ENCODE measurements around the gene CYP39A1.

Gene CYP39A1

DNA sequence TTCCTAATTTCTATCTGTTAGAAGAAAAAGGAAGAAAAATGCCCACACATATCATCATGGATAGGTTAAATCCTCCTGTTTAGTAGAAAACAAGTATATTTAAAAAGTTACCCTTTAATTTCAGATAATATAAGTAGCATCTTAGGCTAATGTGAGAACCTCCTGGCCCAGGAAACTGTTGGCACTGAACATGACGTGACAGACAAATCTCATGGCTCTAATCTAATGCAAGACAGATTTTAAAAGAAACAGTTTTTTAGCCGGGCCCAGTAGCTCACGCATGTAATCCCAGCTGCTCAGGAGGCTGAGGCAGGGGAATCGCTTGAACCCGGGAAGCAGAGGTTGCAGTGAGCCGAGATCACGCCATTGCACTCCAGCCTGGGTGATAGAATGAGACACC is 22.9 kb downstream of the CYP39A1 start:
- DNase-seq (ENCODE audit: low read depth in 1 of 2, low spot score in 1 of 2): no peak
- H3K4me3 ChIP-seq (replicated peaks; ENCODE audit: insufficient read depth, low read length): no peak overlapping the region
- H3K27me3 ChIP-seq (ENCODE audit: insufficient read depth, poor library complexity, severe bottlenecking): no peaks in the 10 kb centered on the region
- TF ChIP-seq CTCF (IDR thresholded peaks at IDR 0.05; ENCODE audit: insufficient read depth, low read length) (no peak), POLR2AphosphoS5 (IDR thresholded peaks at IDR 0.05; ENCODE audit: low read depth) (no peak), SPI1 (IDR thresholded peaks at IDR 0.05; ENCODE audit: borderline replicate concordance, low read depth) (no peak), REST (IDR thresholded peaks at IDR 0.05; ENCODE audit: insufficient replicate concordance, low read depth) (no peak), GABPA (IDR thresholded peaks at IDR 0.05; ENCODE audit: low read depth) (no peak)
- H3K27ac ChIP-seq (replicated peaks): no peak overlapping the region

- Histone ChIP-seq H3K4me3 (replicated peaks; ENCODE audit: insufficient read depth, low read length) (no peak overlapping the region), H3K27ac (replicated peaks) (no peak overlapping the region), H3K27me3 (ENCODE audit: insufficient read depth, poor library complexity, severe bottlenecking) (no peaks in the 10 kb centered on the region)
- DNase-seq (ENCODE audit: low read depth in 1 of 2, low spot score in 1 of 2): no peak
- TF ChIP-seq REST (IDR thresholded peaks at IDR 0.05; ENCODE audit: insufficient replicate concordance, low read depth) (no peak), GABPA (IDR thresholded peaks at IDR 0.05; ENCODE audit: low read depth) (no peak), SPI1 (IDR thresholded peaks at IDR 0.05; ENCODE audit: borderline replicate concordance, low read depth) (no peak), POLR2AphosphoS5 (IDR thresholded peaks at IDR 0.05; ENCODE audit: low read depth) (no peak), CTCF (IDR thresholded peaks at IDR 0.05; ENCODE audit: insufficient read depth, low read length) (no peak)
Measured at GRCh38 chr6:46628976-46629375, 23.6 kb downstream of the CYP39A1 start.

- TF ChIP-seq GABPA (IDR thresholded peaks at IDR 0.05; ENCODE audit: low read depth) (no peak), SPI1 (IDR thresholded peaks at IDR 0.05; ENCODE audit: borderline replicate concordance, low read depth) (no peak), CTCF (IDR thresholded peaks at IDR 0.05; ENCODE audit: insufficient read depth, low read length) (no peak), POLR2AphosphoS5 (IDR thresholded peaks at IDR 0.05; ENCODE audit: low read depth) (no peak), REST (IDR thresholded peaks at IDR 0.05; ENCODE audit: insufficient replicate concordance, low read depth) (no peak)
- Histone ChIP-seq H3K27ac (replicated peaks) (no peak overlapping the region), H3K27me3 (ENCODE audit: insufficient read depth, poor library complexity, severe bottlenecking) (no peaks in the 10 kb centered on the region), H3K4me3 (replicated peaks; ENCODE audit: insufficient read depth, low read length) (no peak overlapping the region)
- no peak for DNase-seq (ENCODE audit: low read depth in 1 of 2, low spot score in 1 of 2)
Measured at GRCh38 chr6:46628498-46628897, 24.1 kb downstream of the CYP39A1 start.

Measured in HL-60 (cell line).